ENCODE results near the gene FCN3. TPM values are rescaled to one million over a fixed set of nuclear protein-coding genes. Genes with fewer than 3 reads are reported as not detected.
A peak's percentile ranks its signal among the peaks of the same experiment; 100 is the strongest.

FCN3 gene
- 7.9 TPM for total RNA-seq
- polyA plus RNA-seq (ENCODE audit: insufficient read depth, low read depth, low replicate concordance), result 240 TPM
- long read RNA-seq, donor 1, result 0 reads
- long read RNA-seq, donor 2, partial matches to known transcripts, result 0 of 1 reads
- long read RNA-seq, donor 2, other reads (novel, unspliced or antisense), result 0 of 1 reads
- long read RNA-seq, donor 3, result 0 reads
- long read RNA-seq, donor 4, result 0 reads
- long read RNA-seq, donor 5, result 0 reads
- long read RNA-seq, donor 6, result 0 reads
- long read RNA-seq, donor 7, partial matches to known transcripts, result 2 of 4 reads
- long read RNA-seq, donor 7, other reads (novel, unspliced or antisense), result 0 of 4 reads
- long read RNA-seq, donor 8, result 0 reads
- long read RNA-seq, donor 9, result 0 reads
- long read RNA-seq, donor 10, result 0 reads

- TF ChIP-seq, protein P1, sequence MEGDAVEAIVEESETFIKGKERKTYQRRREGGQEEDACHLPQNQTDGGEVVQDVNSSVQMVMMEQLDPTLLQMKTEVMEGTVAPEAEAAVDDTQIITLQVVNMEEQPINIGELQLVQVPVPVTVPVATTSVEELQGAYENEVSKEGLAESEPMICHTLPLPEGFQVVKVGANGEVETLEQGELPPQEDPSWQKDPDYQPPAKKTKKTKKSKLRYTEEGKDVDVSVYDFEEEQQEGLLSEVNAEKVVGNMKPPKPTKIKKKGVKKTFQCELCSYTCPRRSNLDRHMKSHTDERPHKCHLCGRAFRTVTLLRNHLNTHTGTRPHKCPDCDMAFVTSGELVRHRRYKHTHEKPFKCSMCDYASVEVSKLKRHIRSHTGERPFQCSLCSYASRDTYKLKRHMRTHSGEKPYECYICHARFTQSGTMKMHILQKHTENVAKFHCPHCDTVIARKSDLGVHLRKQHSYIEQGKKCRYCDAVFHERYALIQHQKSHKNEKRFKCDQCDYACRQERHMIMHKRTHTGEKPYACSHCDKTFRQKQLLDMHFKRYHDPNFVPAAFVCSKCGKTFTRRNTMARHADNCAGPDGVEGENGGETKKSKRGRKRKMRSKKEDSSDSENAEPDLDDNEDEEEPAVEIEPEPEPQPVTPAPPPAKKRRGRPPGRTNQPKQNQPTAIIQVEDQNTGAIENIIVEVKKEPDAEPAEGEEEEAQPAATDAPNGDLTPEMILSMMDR (IDR thresholded peaks at IDR 0.05; ENCODE audit: borderline replicate concordance, extremely low read depth, insufficient read depth), result no peak
- no peak within 1 kb of the TSS for H3K4me3 ChIP-seq (ENCODE audit: low read length in 3 of 3)
- intact Hi-C loops (cut with DNase I), result no loop called here
- FAIRE-seq (no peak), DNase-seq (no peak)
- H3K9ac ChIP-seq (ENCODE audit: low read length in 3 of 3), result no peak within 1 kb of the TSS
- H3K36me3 ChIP-seq (ENCODE audit: control insufficient read depth in 2 of 3, insufficient read depth in 3 of 3, low read length in 3 of 3), result no peaks in the 10 kb centered on the region
- peak within 1 kb of the TSS; percentile 7 to 65 for H3K27ac ChIP-seq (ENCODE audit: low read depth in 2 of 2, low read length in 2 of 2)
- no peaks in the 10 kb centered on the region for H3K27me3 ChIP-seq (ENCODE audit: control insufficient read depth, insufficient read depth, low read length)
- no peaks in the 10 kb centered on the region for H3K4me1 ChIP-seq (ENCODE audit: control insufficient read depth in 2 of 3, insufficient read depth in 2 of 3, low read depth in 1 of 3, low read length in 3 of 3)
- no peaks in the 10 kb centered on the region for H3K9me3 ChIP-seq (ENCODE audit: control insufficient read depth in 2 of 3, insufficient read depth in 1 of 3, low read length in 3 of 3)
Measured at GRCh38 chr1:27374362-27375086, at the start of gene FCN3. TSS of gene FCN3 (minus strand) at chr1:27374824. CDS start at chr1:27374818, 6 bp downstream.

- DNase-seq, result peak in 3 of 5 donors; percentile 63 to 75 (median 67)
- Histone ChIP-seq H3K27me3 (ENCODE audit: control insufficient read depth, insufficient read depth, low read length) (no peaks in the 10 kb centered on the region), H3K9me3 (ENCODE audit: control insufficient read depth in 2 of 3, insufficient read depth in 1 of 3, low read length in 3 of 3) (no peaks in the 10 kb centered on the region), H3K4me1 (ENCODE audit: control insufficient read depth in 2 of 3, insufficient read depth in 2 of 3, low read depth in 1 of 3, low read length in 3 of 3) (peaks cover 6 to 9% (median 6%) of the 10 kb centered on the region in 3 donors), H3K9ac (ENCODE audit: low read length in 3 of 3) (no peak overlapping the region), H3K27ac (ENCODE audit: low read depth in 2 of 2, low read length in 2 of 2) (no peak overlapping the region), H3K36me3 (ENCODE audit: control insufficient read depth in 2 of 3, insufficient read depth in 3 of 3, low read length in 3 of 3) (peaks cover 0 to 13% (median 2%) of the 10 kb centered on the region in 3 donors), H3K4me3 (ENCODE audit: low read length in 3 of 3) (no peak overlapping the region)
- no peak for FAIRE-seq
- intact Hi-C loops (cut with DNase I), result no loop called here
- TF ChIP-seq, protein P1 (IDR thresholded peaks at IDR 0.05; ENCODE audit: borderline replicate concordance, extremely low read depth, insufficient read depth), result no peak
Measured at GRCh38 chr1:27423709-27424108, 49.1 kb upstream of the FCN3 start.

- H3K36me3 ChIP-seq (ENCODE audit: control insufficient read depth in 2 of 3, insufficient read depth in 3 of 3, low read length in 3 of 3), result peaks cover 11 to 34% (median 31%) of the 10 kb centered on the region in 3 donors
- intact Hi-C loops (cut with DNase I), result loop anchor here (10.0 kb wide), 1 partner anchor 196 kb away; no protein-coding TSS in a partner anchor
- TF ChIP-seq, protein P1 (IDR thresholded peaks at IDR 0.05; ENCODE audit: borderline replicate concordance, extremely low read depth, insufficient read depth), result no peak
Measured at GRCh38 chr1:27418326-27419185, 43.9 kb upstream of the FCN3 start.

More at GRCh38 chr1:27418326-27419185, 43.9 kb upstream of the FCN3 start:
- no peaks in the 10 kb centered on the region for H3K27me3 ChIP-seq (ENCODE audit: control insufficient read depth, insufficient read depth, low read length)
- H3K27ac ChIP-seq (ENCODE audit: low read depth in 2 of 2, low read length in 2 of 2), result peak overlapping the region; percentile 29 to 52
- no peak for FAIRE-seq
- peaks cover 4 to 13% (median 12%) of the 10 kb centered on the region in 3 donors for H3K4me1 ChIP-seq (ENCODE audit: control insufficient read depth in 2 of 3, insufficient read depth in 2 of 3, low read depth in 1 of 3, low read length in 3 of 3)
- peak; percentile 58 to 92 (median 70) for DNase-seq
- no peak overlapping the region for H3K4me3 ChIP-seq (ENCODE audit: low read length in 3 of 3)
- no peaks in the 10 kb centered on the region for H3K9me3 ChIP-seq (ENCODE audit: control insufficient read depth in 2 of 3, insufficient read depth in 1 of 3, low read length in 3 of 3)
- H3K9ac ChIP-seq (ENCODE audit: low read length in 3 of 3), result no peak overlapping the region
